AG10803 (cell line): Measurements from ENCODE around the gene AK5.

Experiments used
- DNase-seq: peaks from one replicate; pipeline ENCODE4 v3.0.0; 2010; ENCODE audit warnings: low read depth
- H3K4me3 ChIP-seq: 2 replicates; pipeline ENCODE4 v1.5.1; 2011; ENCODE audit warnings: mild to moderate bottlenecking, low read length, control low read depth
- CTCF ChIP-seq: conservative IDR thresholded peaks from 2 replicates; pipeline ENCODE4 v1.5.1; 2011; ENCODE audit warnings: mild to moderate bottlenecking, low read length, control low read depth, inconsistent platforms

Gene AK5

GRCh38 chr1:77392486-77392885 is 110.7 kb downstream of the AK5 start:
- DNase-seq = no peak
- no peak overlapping the region for H3K4me3 ChIP-seq
- TF ChIP-seq CTCF = no peak

GRCh38 chr1:77394166-77394565 is 112.3 kb downstream of the AK5 start:
- no peak for TF ChIP-seq CTCF
- H3K4me3 ChIP-seq = no peak overlapping the region
- DNase-seq = peak; percentile 60

- TF ChIP-seq CTCF = no peak
- no peak for DNase-seq
- H3K4me3 ChIP-seq = no peak overlapping the region
Measured at GRCh38 chr1:77395051-77395450, 113.2 kb downstream of the AK5 start.

GRCh38 chr1:77398152-77398551 is 116.3 kb downstream of the AK5 start:
- no peak for TF ChIP-seq CTCF
- DNase-seq = no peak
- H3K4me3 ChIP-seq = no peak overlapping the region

GRCh38 chr1:77399250-77400086 is 117.6 kb downstream of the AK5 start:
- no peak for TF ChIP-seq CTCF
- H3K4me3 ChIP-seq = no peak overlapping the region
- DNase-seq = no peak

- H3K4me3 ChIP-seq = no peak overlapping the region
- DNase-seq = no peak
- TF ChIP-seq CTCF = no peak
Measured at GRCh38 chr1:77400781-77401180, 119.0 kb downstream of the AK5 start.

- H3K4me3 ChIP-seq = no peak overlapping the region
- no peak for TF ChIP-seq CTCF
- DNase-seq = no peak
Measured at GRCh38 chr1:77401384-77401783, 119.6 kb downstream of the AK5 start.
